WTC11 (cell line): ENCODE data around the gene VAC14.

Experiments
- GABPB1 ChIP-seq: sonication (generic); formaldehyde crosslinking; IDR thresholded peaks from 2 replicates; pipeline ENCODE4 v1.8.1; 2023; ENCODE audit warnings: mild to moderate bottlenecking, missing genetic modification reagents
- HMGA2 ChIP-seq: fragments of 250-450 bp; sonication (Bioruptor Pico); IDR thresholded peaks from 2 replicates; pipeline ENCODE4 v1.4.0; 2021; ENCODE audit warnings: mild to moderate bottlenecking, moderate library complexity
- JUN ChIP-seq: sonication (generic); formaldehyde crosslinking; IDR thresholded peaks from 2 replicates; pipeline ENCODE4 v1.8.0; 2023; ENCODE audit warnings: mild to moderate bottlenecking, missing genetic modification reagents
- MLX ChIP-seq: sonication (generic); formaldehyde crosslinking; IDR thresholded peaks from 2 replicates; pipeline ENCODE4 v1.8.1; 2023; ENCODE audit warnings: mild to moderate bottlenecking, missing genetic modification reagents, moderate library complexity
- MYBL2 ChIP-seq: sonication (generic); formaldehyde crosslinking; IDR thresholded peaks from 2 replicates; pipeline ENCODE4 v1.8.1; 2023; ENCODE audit warnings: mild to moderate bottlenecking, moderate library complexity, missing genetic modification reagents
- SMAD3 ChIP-seq: sonication (generic); formaldehyde crosslinking; IDR thresholded peaks from 2 replicates; pipeline ENCODE4 v1.8.0; 2022; ENCODE audit warnings: missing genetic modification reagents, mild to moderate bottlenecking, borderline replicate concordance
- TEAD1 ChIP-seq: sonication (generic); formaldehyde crosslinking; IDR thresholded peaks from 2 replicates; pipeline ENCODE4 v1.8.0; 2022; ENCODE audit warnings: mild to moderate bottlenecking, missing genetic modification reagents
- ZNF121 ChIP-seq: sonication (generic); formaldehyde crosslinking; IDR thresholded peaks from 2 replicates; pipeline ENCODE4 v1.8.0; 2023; ENCODE audit warnings: missing genetic modification reagents
- TF ChIP-seq, protein P1 (sequence below): fragments of 200-600 bp; IDR thresholded peaks from 2 replicates; pipeline ENCODE4 v1.8.0; 2022; ENCODE audit warnings: antibody characterized with exemption
- TF ChIP-seq, protein P2 (sequence below): fragments of 250-450 bp; sonication (Bioruptor Pico); conservative IDR thresholded peaks from 2 replicates; pipeline ENCODE4 v1.9.0; 2021; ENCODE audit warnings: mild to moderate bottlenecking
- TF ChIP-seq, protein P3 (sequence below): sonication (generic); formaldehyde crosslinking; IDR thresholded peaks from 2 replicates; pipeline ENCODE4 v1.8.1; 2023; ENCODE audit warnings: mild to moderate bottlenecking, moderate library complexity, missing genetic modification reagents

DNA sequence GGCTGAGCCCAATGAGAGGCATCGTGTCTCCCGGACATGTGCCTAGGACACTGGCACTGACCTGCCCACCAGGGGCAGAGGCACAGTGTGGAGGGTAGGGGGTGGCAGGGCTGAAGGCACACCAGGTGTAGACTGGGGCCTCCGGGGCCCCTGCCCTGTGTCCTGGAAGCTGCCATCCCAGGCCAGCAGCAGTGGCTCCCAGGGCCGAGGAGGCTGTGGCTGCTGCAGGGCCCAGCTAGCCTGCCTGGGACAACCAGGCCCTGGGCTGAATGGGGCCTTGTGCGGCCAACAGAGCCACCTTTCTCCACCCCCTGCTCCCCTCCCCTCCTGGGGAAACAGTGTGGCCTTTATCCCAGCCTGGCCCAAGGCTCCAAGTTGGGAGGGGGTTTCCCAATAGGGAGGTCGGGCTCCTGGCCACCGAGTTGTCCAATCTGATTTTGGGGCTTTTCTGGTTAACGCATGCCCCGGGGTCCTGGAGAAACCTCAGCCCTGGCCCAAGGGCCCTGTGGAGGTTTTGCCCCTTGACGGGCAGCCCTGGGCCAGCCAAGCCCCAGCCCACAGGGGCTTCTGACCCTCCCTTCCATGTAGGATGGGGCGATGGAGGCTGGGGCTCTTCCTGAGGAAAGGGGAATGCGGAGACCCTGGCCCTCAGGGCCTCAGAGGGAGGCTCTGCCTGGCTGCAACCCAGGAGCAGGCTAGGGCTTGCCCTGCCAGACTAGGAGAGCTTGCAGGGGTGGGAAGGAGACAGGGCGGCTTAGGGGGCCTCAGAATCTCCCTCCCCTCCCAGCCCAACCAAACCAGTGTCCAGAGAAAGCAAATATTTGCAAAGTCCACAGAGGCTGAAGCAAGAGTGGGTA, 119.3 kb downstream of the VAC14 start:
- TF ChIP-seq, protein P1, sequence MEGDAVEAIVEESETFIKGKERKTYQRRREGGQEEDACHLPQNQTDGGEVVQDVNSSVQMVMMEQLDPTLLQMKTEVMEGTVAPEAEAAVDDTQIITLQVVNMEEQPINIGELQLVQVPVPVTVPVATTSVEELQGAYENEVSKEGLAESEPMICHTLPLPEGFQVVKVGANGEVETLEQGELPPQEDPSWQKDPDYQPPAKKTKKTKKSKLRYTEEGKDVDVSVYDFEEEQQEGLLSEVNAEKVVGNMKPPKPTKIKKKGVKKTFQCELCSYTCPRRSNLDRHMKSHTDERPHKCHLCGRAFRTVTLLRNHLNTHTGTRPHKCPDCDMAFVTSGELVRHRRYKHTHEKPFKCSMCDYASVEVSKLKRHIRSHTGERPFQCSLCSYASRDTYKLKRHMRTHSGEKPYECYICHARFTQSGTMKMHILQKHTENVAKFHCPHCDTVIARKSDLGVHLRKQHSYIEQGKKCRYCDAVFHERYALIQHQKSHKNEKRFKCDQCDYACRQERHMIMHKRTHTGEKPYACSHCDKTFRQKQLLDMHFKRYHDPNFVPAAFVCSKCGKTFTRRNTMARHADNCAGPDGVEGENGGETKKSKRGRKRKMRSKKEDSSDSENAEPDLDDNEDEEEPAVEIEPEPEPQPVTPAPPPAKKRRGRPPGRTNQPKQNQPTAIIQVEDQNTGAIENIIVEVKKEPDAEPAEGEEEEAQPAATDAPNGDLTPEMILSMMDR, result no peak
- TF ChIP-seq JUN (CRISPR knock-in tag) (no peak), GABPB1 (CRISPR knock-in tag) (peak; percentile 94), MLX (CRISPR knock-in tag) (no peak), MYBL2 (CRISPR knock-in tag) (no peak), HMGA2 (CRISPR knock-in tag) (no peak), TEAD1 (CRISPR knock-in tag) (no peak), SMAD3 (no peak), ZNF121 (CRISPR knock-in tag) (no peak)
- TF ChIP-seq, protein P2, sequence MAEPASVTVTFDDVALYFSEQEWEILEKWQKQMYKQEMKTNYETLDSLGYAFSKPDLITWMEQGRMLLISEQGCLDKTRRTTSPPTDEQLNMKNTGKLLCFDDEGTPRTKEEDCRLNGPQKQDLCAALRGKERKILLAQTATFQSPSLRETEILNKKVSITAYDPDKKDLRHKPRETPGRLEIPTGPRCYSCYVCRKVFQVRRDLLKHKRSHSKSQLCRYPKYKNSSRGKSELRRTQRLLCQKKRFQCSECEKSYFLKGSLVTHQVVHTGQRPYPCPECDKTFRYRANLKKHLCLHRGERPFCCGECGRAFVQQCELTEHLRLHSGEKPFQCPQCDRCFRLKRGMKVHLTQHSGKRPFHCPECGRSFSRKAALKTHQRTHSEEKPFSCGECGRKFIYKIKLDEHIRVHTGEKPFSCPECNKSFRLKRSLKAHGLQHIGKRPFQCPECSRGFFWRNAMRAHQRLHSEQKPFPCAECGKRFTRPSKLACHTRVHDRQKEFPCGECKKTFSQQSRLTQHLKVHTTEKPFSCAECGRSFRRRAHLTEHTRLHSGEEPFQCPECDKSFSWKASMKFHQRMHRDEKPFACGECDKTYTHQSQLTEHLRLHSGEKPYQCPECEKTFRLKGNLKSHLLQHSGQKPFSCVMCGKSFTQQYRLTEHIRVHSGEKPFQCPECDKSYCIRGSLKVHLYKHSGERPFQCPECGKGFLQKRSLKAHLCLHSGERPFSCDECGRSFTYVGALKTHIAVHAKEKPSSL (CRISPR knock-in tag), result no peak
- TF ChIP-seq, protein P3, sequence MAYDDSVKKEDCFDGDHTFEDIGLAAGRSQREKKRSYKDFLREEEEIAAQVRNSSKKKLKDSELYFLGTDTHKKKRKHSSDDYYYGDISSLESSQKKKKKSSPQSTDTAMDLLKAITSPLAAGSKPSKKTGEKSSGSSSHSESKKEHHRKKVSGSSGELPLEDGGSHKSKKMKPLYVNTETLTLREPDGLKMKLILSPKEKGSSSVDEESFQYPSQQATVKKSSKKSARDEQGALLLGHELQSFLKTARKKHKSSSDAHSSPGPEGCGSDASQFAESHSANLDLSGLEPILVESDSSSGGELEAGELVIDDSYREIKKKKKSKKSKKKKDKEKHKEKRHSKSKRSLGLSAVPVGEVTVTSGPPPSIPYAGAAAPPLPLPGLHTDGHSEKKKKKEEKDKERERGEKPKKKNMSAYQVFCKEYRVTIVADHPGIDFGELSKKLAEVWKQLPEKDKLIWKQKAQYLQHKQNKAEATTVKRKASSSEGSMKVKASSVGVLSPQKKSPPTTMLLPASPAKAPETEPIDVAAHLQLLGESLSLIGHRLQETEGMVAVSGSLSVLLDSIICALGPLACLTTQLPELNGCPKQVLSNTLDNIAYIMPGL (CRISPR knock-in tag), result no peak
